Measurements from ENCODE around the gene CDC25B.
A peak's percentile ranks its signal among the peaks of the same experiment; 100 is the strongest.
"Not testable (repeated sequence)": the region's sequence is repeated elsewhere in the genome, so short reads cannot be mapped to it uniquely, and the experiment has no call there.

The CDC25B gene

GRCh38 chr20:3786126-3786484, 10.0 kb upstream of the CDC25B start:
- no peak for DNase-seq

GRCh38 chr20:3786665-3787323, 9.3 kb upstream of the CDC25B start, which contains the start of gene CENPB:
Gene CENPB (minus strand): TSS chr20:3786740. CDS start chr20:3786483, 257 bp downstream.
- DNase-seq: peak; percentile 53

- DNase-seq: no peak
Measured at GRCh38 chr20:3787324-3788014, 8.6 kb upstream of the CDC25B start.

GRCh38 chr20:3788685-3789155, 7.4 kb upstream of the CDC25B start:
- DNase-seq: no peak

GRCh38 chr20:3789201-3789600, 6.9 kb upstream of the CDC25B start:
- DNase-seq: not testable (repeated sequence)

- not testable (repeated sequence) for DNase-seq
Measured at GRCh38 chr20:3794168-3794567, 1.9 kb upstream of the CDC25B start.

- no peak for DNase-seq
Measured at GRCh38 chr20:3794701-3795420, 1.2 kb upstream of the CDC25B start.

- DNase-seq: no peak
Measured at GRCh38 chr20:3796477-3797225, 541 bp downstream of the CDC25B start.

GRCh38 chr20:3797226-3797545, 1.1 kb downstream of the CDC25B start:
- DNase-seq: no peak

- DNase-seq: peak; percentile 30
Measured at GRCh38 chr20:3797592-3798372, 1.7 kb downstream of the CDC25B start.

- DNase-seq: no peak
Measured at GRCh38 chr20:3798373-3798768, 2.3 kb downstream of the CDC25B start.

GRCh38 chr20:3798908-3799248, 2.8 kb downstream of the CDC25B start:
- DNase-seq: no peak

- peak; percentile 54 for DNase-seq
Measured at GRCh38 chr20:3800256-3800877, 4.3 kb downstream of the CDC25B start.

- no peak for DNase-seq
Measured at GRCh38 chr20:3800878-3801260, 4.8 kb downstream of the CDC25B start.

- no peak for DNase-seq
Measured at GRCh38 chr20:3801299-3801698, 5.2 kb downstream of the CDC25B start.

GRCh38 chr20:3801846-3802245, 5.7 kb downstream of the CDC25B start:
- DNase-seq: no peak

GRCh38 chr20:3802524-3803239, 6.6 kb downstream of the CDC25B start:
- DNase-seq: no peak

- no peak for DNase-seq
Measured at GRCh38 chr20:3803289-3803688, 7.2 kb downstream of the CDC25B start.

- no peak for DNase-seq
Measured at GRCh38 chr20:3803854-3804253, 7.7 kb downstream of the CDC25B start.

GRCh38 chr20:3804254-3804751, 8.2 kb downstream of the CDC25B start:
- DNase-seq: no peak

GRCh38 chr20:3804781-3805180, 8.7 kb downstream of the CDC25B start:
- no peak for DNase-seq
